Spinal cord (tissue), 10 donors: ENCODE results near the gene SERPING1. TPM values are rescaled to one million over a fixed set of nuclear protein-coding genes. Genes with fewer than 3 reads are reported as not detected.

ENCODE experiments used
- DNase-seq, 6 donors: peaks; one replicate each; pipeline versions ENCODE4 v3.0.0 to v3.0.0-alpha.2; 2013 to 2015; ENCODE audit warnings: low spot score in 6 of 6, low read depth in 4 of 6
- H3K27ac ChIP-seq: one replicate; pipeline ENCODE4 v1.5.1; 2013; ENCODE audit warnings: low read depth, low read length, control low read depth
- H3K27me3 ChIP-seq: one replicate; pipeline ENCODE4 v1.6.1; 2013; ENCODE audit warnings: low read length; ENCODE audit not compliant: control insufficient read depth, insufficient read depth
- H3K36me3 ChIP-seq: one replicate; pipeline ENCODE4 v1.6.1; 2013; ENCODE audit warnings: low read length; ENCODE audit not compliant: control insufficient read depth, insufficient read depth
- H3K4me1 ChIP-seq: one replicate; pipeline ENCODE4 v1.6.1; 2013; ENCODE audit warnings: low read length; ENCODE audit not compliant: control insufficient read depth, insufficient read depth
- H3K4me3 ChIP-seq: one replicate; pipeline ENCODE4 v1.5.1; 2013; ENCODE audit warnings: low read depth, low read length, control low read depth
- H3K9me3 ChIP-seq: one replicate; pipeline ENCODE4 v1.6.1; 2013; ENCODE audit warnings: low read length; ENCODE audit not compliant: control insufficient read depth, insufficient read depth
- WGBS: methylation state at CpG from one replicate; pipeline ENCODE4 v1.1.5; 2013; ENCODE audit warnings: missing lambda C conversion rate; ENCODE audit not compliant: insufficient coverage; 5-methylcytosine and 5-hydroxymethylcytosine counted together
- polyA plus RNA-seq, 2 donors: library from polyadenylated mRNA; unstranded; fragments of 120-200 nt; gene quantifications; one replicate each; pipeline ENCODE4 v1.2.1, GENCODE V29; 2013; ENCODE audit not compliant: insufficient read length in 2 of 2
- total RNA-seq, 2 donors: library from RNA; depleted of rRNA in 1 of 2; stranded (reverse); fragments of 120-200 nt in 1 of 2; fragments of >200 nt in 1 of 2; gene quantifications; one replicate each; pipeline versions ENCODE4 v1.2.3 to v1.2.4, GENCODE V29; 2013 to 2014
- donor health status: healthy.

Gene SERPING1
- total and polyA plus RNA-seq, 4 donors = 35.7 to 131 (median 87.8) TPM

- no peaks in the 10 kb centered on the region for H3K9me3 ChIP-seq
- no peaks in the 10 kb centered on the region for H3K36me3 ChIP-seq
- DNase-seq = peak in 2 of 6 donors; percentile 77 to 85
- 27% methylated on average over 6 of the region's 7 CpGs for WGBS
- H3K27ac ChIP-seq = peak overlapping the region; percentile 2
- H3K4me3 ChIP-seq = no peak overlapping the region
- H3K4me1 ChIP-seq = peaks cover 50% of the 10 kb centered on the region
- H3K27me3 ChIP-seq = peaks cover 2% of the 10 kb centered on the region
These were observed 43.7 kb downstream of the SERPING1 start for GRCh38 chr11:57641011-57641807.

GRCh38 chr11:57643802-57644201 is 46.3 kb downstream of the SERPING1 start:
- H3K4me1 ChIP-seq = peaks cover 67% of the 10 kb centered on the region
- H3K27me3 ChIP-seq = peaks cover 26% of the 10 kb centered on the region
- H3K4me3 ChIP-seq = no peak overlapping the region
- WGBS = 75% methylated on average over 3 of the region's 3 CpGs
- no peaks in the 10 kb centered on the region for H3K36me3 ChIP-seq
- DNase-seq = no peak
- no peaks in the 10 kb centered on the region for H3K9me3 ChIP-seq
- no peak overlapping the region for H3K27ac ChIP-seq

GRCh38 chr11:57644748-57645688 is 47.5 kb downstream of the SERPING1 start:
- Histone ChIP-seq H3K4me3 (no peak overlapping the region), H3K27ac (peak overlapping the region; percentile 61), H3K27me3 (peaks cover 34% of the 10 kb centered on the region), H3K4me1 (peaks cover 65% of the 10 kb centered on the region), H3K36me3 (no peaks in the 10 kb centered on the region), H3K9me3 (no peaks in the 10 kb centered on the region)
- peak in 3 of 6 donors; percentile 73 to 93 (median 90) for DNase-seq
- WGBS = 20% methylated on average over 9 of the region's 17 CpGs

GRCh38 chr11:57645689-57646085 is 48.2 kb downstream of the SERPING1 start:
- H3K4me3 ChIP-seq = no peak overlapping the region

GRCh38 chr11:57646194-57646798 is 48.8 kb downstream of the SERPING1 start:
- no peak overlapping the region for H3K27ac ChIP-seq
- H3K4me3 ChIP-seq = no peak overlapping the region
- peaks cover 54% of the 10 kb centered on the region for H3K4me1 ChIP-seq
- 30% methylated on average over 7 of the region's 10 CpGs for WGBS
- H3K9me3 ChIP-seq = no peaks in the 10 kb centered on the region
- no peaks in the 10 kb centered on the region for H3K36me3 ChIP-seq
- peak in 1 of 6 donors; percentile 7 for DNase-seq
- H3K27me3 ChIP-seq = peaks cover 37% of the 10 kb centered on the region

More at GRCh38 chr11:57645689-57646085, 48.2 kb downstream of the SERPING1 start:
- peak in 1 of 6 donors; percentile 5 for DNase-seq
- peaks cover 60% of the 10 kb centered on the region for H3K4me1 ChIP-seq
- no peaks in the 10 kb centered on the region for H3K9me3 ChIP-seq
- H3K27ac ChIP-seq = peak overlapping the region; percentile 61
- peaks cover 37% of the 10 kb centered on the region for H3K27me3 ChIP-seq
- 15% methylated on average over 3 of the region's 5 CpGs for WGBS
- H3K36me3 ChIP-seq = no peaks in the 10 kb centered on the region

GRCh38 chr11:57646799-57647303 is 49.4 kb downstream of the SERPING1 start:
- peak in 2 of 6 donors; percentile 32 to 62 for DNase-seq
- WGBS = 3% methylated on average over 22 of the region's 23 CpGs
- Histone ChIP-seq H3K27me3 (peaks cover 37% of the 10 kb centered on the region), H3K4me3 (peak overlapping the region; percentile 4), H3K27ac (no peak overlapping the region), H3K36me3 (no peaks in the 10 kb centered on the region), H3K9me3 (no peaks in the 10 kb centered on the region), H3K4me1 (peaks cover 54% of the 10 kb centered on the region)

GRCh38 chr11:57647372-57647771 is 49.9 kb downstream of the SERPING1 start:
- Histone ChIP-seq H3K27ac (no peak overlapping the region), H3K9me3 (no peaks in the 10 kb centered on the region), H3K36me3 (no peaks in the 10 kb centered on the region), H3K27me3 (peaks cover 37% of the 10 kb centered on the region), H3K4me1 (peaks cover 54% of the 10 kb centered on the region), H3K4me3 (peak overlapping the region; percentile 4)
- under 1% methylated on average over 9 of the region's 10 CpGs for WGBS
- DNase-seq = peak in 2 of 6 donors; percentile 71 to 74

- Histone ChIP-seq H3K4me1 (peaks cover 54% of the 10 kb centered on the region), H3K27ac (peak overlapping the region; percentile 47), H3K27me3 (peaks cover 37% of the 10 kb centered on the region), H3K36me3 (no peaks in the 10 kb centered on the region), H3K9me3 (no peaks in the 10 kb centered on the region), H3K4me3 (peak overlapping the region; percentile 52)
- 3% methylated on average over 11 of the region's 13 CpGs for WGBS
- DNase-seq = peak in 2 of 6 donors; percentile 63 to 66
These were observed 50.7 kb downstream of the SERPING1 start for GRCh38 chr11:57647960-57648800.
